Stomach smooth muscle (tissue), 2 donors: ENCODE data around the gene ZNF747.
"Not testable (repeated sequence)": the region's sequence is repeated elsewhere in the genome, so short reads cannot be mapped to it uniquely, and the experiment has no call there.

ENCODE experiments used
- H3K27ac ChIP-seq: one replicate; pipeline ENCODE4 v1.7.0; 2013; ENCODE audit warnings: mild to moderate bottlenecking, low read length, inconsistent platforms
- H3K27me3 ChIP-seq, 2 donors: one replicate each; pipeline ENCODE4 v1.7.0; 2013; ENCODE audit warnings: low read length in 2 of 2; ENCODE audit not compliant: insufficient read depth in 2 of 2, control insufficient read depth in 1 of 2
- H3K36me3 ChIP-seq, 2 donors: one replicate each; pipeline ENCODE4 v1.7.0; 2013; ENCODE audit warnings: low read length in 2 of 2; ENCODE audit not compliant: control insufficient read depth in 2 of 2, insufficient read depth in 2 of 2
- H3K4me1 ChIP-seq: one replicate; pipeline ENCODE4 v1.7.0; 2013; ENCODE audit warnings: low read length; ENCODE audit not compliant: control insufficient read depth, insufficient read depth
- H3K4me3 ChIP-seq, 2 donors: one replicate each; pipeline ENCODE4 v1.7.0; 2013; ENCODE audit warnings: low read length in 2 of 2
- H3K9ac ChIP-seq, 2 donors: one replicate each; pipeline ENCODE4 v1.7.0; 2013; ENCODE audit warnings: low read length in 2 of 2, mild to moderate bottlenecking in 1 of 2
- H3K9me3 ChIP-seq, 2 donors: one replicate each; pipeline ENCODE4 v1.7.0; 2013; ENCODE audit warnings: low read length in 2 of 2; ENCODE audit not compliant: control insufficient read depth in 2 of 2
- donor health status: healthy.
- donor health status: Pancreatic carcinoma.

The ZNF747 gene

GRCh38 chr16:30522702-30523463 lies 11.8 kb downstream of the ZNF747 start:
- H3K36me3 ChIP-seq, H3K27ac ChIP-seq, H3K27me3 ChIP-seq, H3K9ac ChIP-seq, H3K4me3 ChIP-seq, H3K9me3 ChIP-seq: not testable (repeated sequence)
- H3K4me1 ChIP-seq: peaks cover 13% of the 10 kb centered on the region

- Histone ChIP-seq H3K36me3 (no peaks in the 10 kb centered on the region), H3K27me3 (no peaks in the 10 kb centered on the region), H3K4me3 (no peak overlapping the region), H3K27ac (no peak overlapping the region), H3K9me3 (no peaks in the 10 kb centered on the region), H3K9ac (no peak overlapping the region), H3K4me1 (peaks cover 8% of the 10 kb centered on the region)
Observed at GRCh38 chr16:30521873-30522641, 12.6 kb downstream of the ZNF747 start.

- Histone ChIP-seq H3K9me3 (no peaks in the 10 kb centered on the region), H3K27me3 (no peaks in the 10 kb centered on the region), H3K4me3 (no peak overlapping the region), H3K36me3 (no peaks in the 10 kb centered on the region), H3K4me1 (peaks cover 8% of the 10 kb centered on the region), H3K9ac (no peak overlapping the region), H3K27ac (no peak overlapping the region)
Observed at GRCh38 chr16:30521476-30521872, 13.2 kb downstream of the ZNF747 start.

GRCh38 chr16:30519120-30520049 lies 15.3 kb downstream of the ZNF747 start:
- H3K27me3 ChIP-seq: no peaks in the 10 kb centered on the region
- no peak overlapping the region for H3K27ac ChIP-seq
- H3K4me1 ChIP-seq: no peaks in the 10 kb centered on the region
- no peaks in the 10 kb centered on the region for H3K36me3 ChIP-seq
- H3K9me3 ChIP-seq: no peaks in the 10 kb centered on the region
- H3K4me3 ChIP-seq: no peak overlapping the region
- no peak overlapping the region for H3K9ac ChIP-seq

GRCh38 chr16:30518552-30518951 lies 16.1 kb downstream of the ZNF747 start:
- H3K4me3 ChIP-seq: no peak overlapping the region
- H3K9me3 ChIP-seq: no peaks in the 10 kb centered on the region
- no peaks in the 10 kb centered on the region for H3K36me3 ChIP-seq
- H3K4me1 ChIP-seq: no peaks in the 10 kb centered on the region
- no peak overlapping the region for H3K27ac ChIP-seq
- no peak overlapping the region for H3K9ac ChIP-seq
- H3K27me3 ChIP-seq: no peaks in the 10 kb centered on the region

- no peaks in the 10 kb centered on the region for H3K36me3 ChIP-seq
- no peaks in the 10 kb centered on the region for H3K4me1 ChIP-seq
- H3K9me3 ChIP-seq: no peaks in the 10 kb centered on the region
- H3K9ac ChIP-seq: no peak overlapping the region
- no peak overlapping the region for H3K27ac ChIP-seq
- no peaks in the 10 kb centered on the region for H3K27me3 ChIP-seq
- H3K4me3 ChIP-seq: no peak overlapping the region
Observed at GRCh38 chr16:30515275-30515674, 19.4 kb downstream of the ZNF747 start.

GRCh38 chr16:30511509-30511908 lies 23.1 kb downstream of the ZNF747 start:
- H3K27ac ChIP-seq: no peak overlapping the region
- H3K9ac ChIP-seq: no peak overlapping the region
- H3K9me3 ChIP-seq: no peaks in the 10 kb centered on the region
- H3K36me3 ChIP-seq: no peaks in the 10 kb centered on the region
- no peaks in the 10 kb centered on the region for H3K27me3 ChIP-seq
- no peaks in the 10 kb centered on the region for H3K4me1 ChIP-seq
- H3K4me3 ChIP-seq: no peak overlapping the region

- no peak overlapping the region for H3K9ac ChIP-seq
- no peaks in the 10 kb centered on the region for H3K27me3 ChIP-seq
- no peaks in the 10 kb centered on the region for H3K36me3 ChIP-seq
- no peak overlapping the region for H3K27ac ChIP-seq
- no peaks in the 10 kb centered on the region for H3K9me3 ChIP-seq
- H3K4me3 ChIP-seq: no peak overlapping the region
- H3K4me1 ChIP-seq: no peaks in the 10 kb centered on the region
Observed at GRCh38 chr16:30510376-30510938, 24.2 kb downstream of the ZNF747 start.

- Histone ChIP-seq H3K27me3 (no peaks in the 10 kb centered on the region), H3K9me3 (no peaks in the 10 kb centered on the region), H3K36me3 (no peaks in the 10 kb centered on the region), H3K27ac (no peak overlapping the region), H3K4me1 (no peaks in the 10 kb centered on the region), H3K4me3 (no peak overlapping the region), H3K9ac (no peak overlapping the region)
Observed at GRCh38 chr16:30509081-30509765, 25.4 kb downstream of the ZNF747 start.
